HCT116 (cell line): ENCODE measurements around the gene CENPP. TPM values are rescaled to one million over a fixed set of nuclear protein-coding genes. Genes with fewer than 3 reads are reported as not detected.

Experiments
- ATAC-seq: fragments of 200-7000 bp; cut with Tn5 transposase; 2 replicates; pipeline ENCODE4 v1.9.1; 2020; ENCODE audit warnings: mild to moderate bottlenecking, moderate library complexity
- BruUV-seq: library from RNA; stranded (reverse); fragments of 400-500 nt; replicated peaks from 2 replicates; lab custom pipeline; 2021; lab: Mats Ljungman, UMichigan
- CTCF ChIA-PET: fragments of 300-600 bp; sonication (Branson Sonifier 250); formaldehyde crosslinking; loops from one replicate; lab custom pipeline; 2021; ENCODE audit warnings: antibody characterized with exemption; lab: Charles Lee
- POLR2A ChIA-PET: fragments of 300-600, 350-600 bp; sonication (Branson Sonifier 250); formaldehyde crosslinking; loops from one replicate; lab custom pipeline; 2021; ENCODE audit warnings: antibody characterized with exemption; lab: Charles Lee
- RAD21 ChIA-PET, 2 experiments: fragments of 300-600 bp; sonication (Branson Sonifier 250); formaldehyde crosslinking; loops; one replicate each; lab custom pipeline; 2023; ENCODE audit warnings: low total read pairs in 2 of 2; ENCODE audit not compliant: uncharacterized antibody in 2 of 2, unreplicated experiment in 2 of 2, low non-redundant PET in 1 of 2; lab: Charles Lee
- DNase-seq: peaks from one replicate; pipeline ENCODE4 v3.0.0-alpha.2; 2010; ENCODE audit warnings: low read depth, low spot score
- H2AFZ ChIP-seq: fragments of 200-600 bp; shearing (Covaris generic), sonication (generic); 2 replicates; pipeline ENCODE4 v1.6.1; 2017; ENCODE audit warnings: low read depth, mixed run types, mixed read lengths, antibody characterized with exemption, low read length; ENCODE audit not compliant: poor library complexity, severe bottlenecking
- H3K27ac ChIP-seq: 2 replicates; pipeline ENCODE4 v1.5.1; 2012; ENCODE audit warnings: low read depth, low read length
- H3K27me3 ChIP-seq: fragments of 200-600 bp; sonication (generic); 2 replicates; pipeline ENCODE4 v1.6.1; 2016; ENCODE audit warnings: mixed run types, low read length, mixed read lengths; ENCODE audit not compliant: insufficient read depth
- H3K36me3 ChIP-seq, 2 experiments: fragments of 200-500 bp in 1 of 2; fragments of 200-600 bp in 1 of 2; sonication (Bioruptor generic) in 1 of 2; sonication (generic) in 1 of 2; 2 replicates each; pipeline versions ENCODE4 v1.5.1 to v1.6.1; 2014 to 2016; ENCODE audit warnings: low read length in 2 of 2, inconsistent platforms in 1 of 2, mixed read lengths in 1 of 2, mixed run types in 1 of 2; ENCODE audit not compliant: insufficient read depth in 2 of 2, control insufficient read depth in 1 of 2
- H3K4me1 ChIP-seq, 2 experiments: fragments of 200-600 bp in 1 of 2; sonication (generic) in 1 of 2; 2 replicates each; pipeline versions ENCODE4 v1.5.1 to v1.6.1; 2012 to 2017; ENCODE audit warnings: low read length in 2 of 2, inconsistent platforms in 1 of 2, mild to moderate bottlenecking in 1 of 2, mixed read lengths in 1 of 2, mixed run types in 1 of 2, moderate library complexity in 1 of 2; ENCODE audit not compliant: insufficient read depth in 2 of 2, control insufficient read depth in 1 of 2
- H3K4me2 ChIP-seq: fragments of 200-600 bp; sonication (generic); 2 replicates; pipeline ENCODE4 v1.6.1; 2017; ENCODE audit warnings: mixed run types, low read length, mixed read lengths
- H3K4me3 ChIP-seq, 2 experiments: fragments of 200-600 bp in 1 of 2; sonication (generic) in 1 of 2; replicated peaks in 1 of 2; 2 replicates each; pipeline ENCODE4 v1.5.1; 2011 to 2016; ENCODE audit warnings: low read length in 2 of 2, control low read depth in 1 of 2, low read depth in 1 of 2, mild to moderate bottlenecking in 1 of 2, mixed read lengths in 1 of 2, mixed run types in 1 of 2
- H3K79me2 ChIP-seq: fragments of 200-600 bp; sonication (generic); 2 replicates; pipeline ENCODE4 v1.6.1; 2017; ENCODE audit warnings: mild to moderate bottlenecking, mixed run types, low read length, moderate library complexity, mixed read lengths; ENCODE audit not compliant: insufficient read depth
- H3K9ac ChIP-seq: fragments of 200-600 bp; sonication (generic); 2 replicates; pipeline ENCODE4 v1.6.1; 2016; ENCODE audit warnings: low read length, mixed read lengths
- H3K9me2 ChIP-seq: fragments of 200-600 bp; sonication (generic), shearing (Covaris generic); 2 replicates; pipeline ENCODE4 v1.6.1; 2017; ENCODE audit warnings: mixed run types, mild to moderate bottlenecking, moderate library complexity; ENCODE audit not compliant: insufficient read depth
- H3K9me3 ChIP-seq, 2 experiments: fragments of 200-500 bp in 1 of 2; fragments of 200-600 bp in 1 of 2; sonication (Bioruptor generic) in 1 of 2; sonication (generic) in 1 of 2; 2 replicates each; pipeline ENCODE4 v1.6.1; 2014 to 2017; ENCODE audit warnings: low read length in 2 of 2, mixed read lengths in 2 of 2, inconsistent platforms in 1 of 2, low read depth in 1 of 2, mild to moderate bottlenecking in 1 of 2, mixed run types in 1 of 2, moderate library complexity in 1 of 2; ENCODE audit not compliant: control insufficient read depth in 1 of 2, insufficient read depth in 1 of 2
- H4K20me1 ChIP-seq: fragments of 200-600 bp; sonication (generic), shearing (Covaris generic); 2 replicates; pipeline ENCODE4 v1.6.1; 2017; ENCODE audit warnings: mixed run types, mild to moderate bottlenecking, moderate library complexity; ENCODE audit not compliant: insufficient read depth
- CEBPB ChIP-seq: IDR thresholded peaks from 2 replicates; pipeline ENCODE4 v1.6.1; 2012; ENCODE audit warnings: low read depth
- ELF1 ChIP-seq: IDR thresholded peaks from 2 replicates; pipeline ENCODE4 v1.6.1; 2012; ENCODE audit warnings: low read depth, borderline replicate concordance
- EZH2 ChIP-seq: fragments of 200-600 bp; sonication (generic); IDR thresholded peaks from 2 replicates; pipeline ENCODE4 v1.6.1; 2017; ENCODE audit warnings: antibody characterized with exemption, mixed run types
- EZH2phosphoT487 ChIP-seq: fragments of 200-600 bp; IDR thresholded peaks from 2 replicates; pipeline ENCODE4 v1.6.1; 2018; ENCODE audit warnings: antibody characterized with exemption, borderline replicate concordance
- JUND ChIP-seq: IDR thresholded peaks from 2 replicates; pipeline ENCODE4 v1.6.1; 2012
- POLR2A ChIP-seq: IDR thresholded peaks from 2 replicates; pipeline ENCODE4 v1.7.0; 2011; ENCODE audit warnings: borderline replicate concordance; ENCODE audit not compliant: insufficient read depth, insufficient read length; ENCODE audit errors: extremely low read depth
- POLR2AphosphoS5 ChIP-seq: IDR thresholded peaks from 2 replicates; pipeline ENCODE4 v1.6.1; 2011; ENCODE audit warnings: mild to moderate bottlenecking, low read depth, low read length, moderate library complexity
- RAD21 ChIP-seq: IDR thresholded peaks from 2 replicates; pipeline ENCODE4 v1.6.1; 2012; ENCODE audit warnings: low read depth, mild to moderate bottlenecking
- SP1 ChIP-seq: IDR thresholded peaks from 2 replicates; pipeline ENCODE4 v1.6.1; 2012; ENCODE audit warnings: low read depth
- TCF7L2 ChIP-seq: IDR thresholded peaks from 2 replicates; pipeline ENCODE4 v1.7.0; 2011; ENCODE audit warnings: borderline replicate concordance, inconsistent platforms; ENCODE audit not compliant: insufficient read depth, insufficient read length; ENCODE audit errors: extremely low read depth
- YY1 ChIP-seq: IDR thresholded peaks from 2 replicates; pipeline ENCODE4 v1.6.1; 2011; ENCODE audit warnings: low read length, low read depth, moderate library complexity, mild to moderate bottlenecking; ENCODE audit not compliant: insufficient replicate concordance; ENCODE audit errors: extremely low read depth
- ZFX ChIP-seq: fragments of 450-650 bp; IDR thresholded peaks from 2 replicates; pipeline ENCODE4 v1.6.1; 2017
- intact Hi-C: fragments of 100-400 bp; cut with micrococcal nuclease; formaldehyde crosslinking; loops from 2 replicates; pipeline ENCODE4 v1.10.0; 2022
- total RNA-seq: library from RNA; stranded (reverse); gene quantifications from one replicate; pipeline ENCODE4 v1.2.1, GENCODE V29; 2021; ENCODE audit not compliant: unreplicated experiment
- TF ChIP-seq, protein P1 (sequence below): IDR thresholded peaks from 2 replicates; pipeline ENCODE4 v1.6.1; 2012; ENCODE audit warnings: low read depth
- TF ChIP-seq, protein P2 (sequence below): IDR thresholded peaks from 2 replicates; pipeline ENCODE4 v1.6.1; 2012
- TF ChIP-seq, protein P3 (sequence below), 3 experiments: fragments of 200-600 bp in 1 of 3; sonication (generic) in 1 of 3; IDR thresholded peaks in 2 of 3; conservative IDR thresholded peaks in 1 of 3; 2 replicates each; pipeline ENCODE4 v1.5.1; 2012 to 2017; ENCODE audit warnings: low read depth in 2 of 3, low read length in 2 of 3, antibody characterized with exemption in 1 of 3, borderline replicate concordance in 1 of 3, control low read depth in 1 of 3, mild to moderate bottlenecking in 1 of 3, mixed read lengths in 1 of 3, mixed run types in 1 of 3, moderate library complexity in 1 of 3; ENCODE audit not compliant: insufficient read depth in 1 of 3

The CENPP gene
- total RNA-seq, 1 experiment from 2014 or later, result 7.0 TPM

DNA sequence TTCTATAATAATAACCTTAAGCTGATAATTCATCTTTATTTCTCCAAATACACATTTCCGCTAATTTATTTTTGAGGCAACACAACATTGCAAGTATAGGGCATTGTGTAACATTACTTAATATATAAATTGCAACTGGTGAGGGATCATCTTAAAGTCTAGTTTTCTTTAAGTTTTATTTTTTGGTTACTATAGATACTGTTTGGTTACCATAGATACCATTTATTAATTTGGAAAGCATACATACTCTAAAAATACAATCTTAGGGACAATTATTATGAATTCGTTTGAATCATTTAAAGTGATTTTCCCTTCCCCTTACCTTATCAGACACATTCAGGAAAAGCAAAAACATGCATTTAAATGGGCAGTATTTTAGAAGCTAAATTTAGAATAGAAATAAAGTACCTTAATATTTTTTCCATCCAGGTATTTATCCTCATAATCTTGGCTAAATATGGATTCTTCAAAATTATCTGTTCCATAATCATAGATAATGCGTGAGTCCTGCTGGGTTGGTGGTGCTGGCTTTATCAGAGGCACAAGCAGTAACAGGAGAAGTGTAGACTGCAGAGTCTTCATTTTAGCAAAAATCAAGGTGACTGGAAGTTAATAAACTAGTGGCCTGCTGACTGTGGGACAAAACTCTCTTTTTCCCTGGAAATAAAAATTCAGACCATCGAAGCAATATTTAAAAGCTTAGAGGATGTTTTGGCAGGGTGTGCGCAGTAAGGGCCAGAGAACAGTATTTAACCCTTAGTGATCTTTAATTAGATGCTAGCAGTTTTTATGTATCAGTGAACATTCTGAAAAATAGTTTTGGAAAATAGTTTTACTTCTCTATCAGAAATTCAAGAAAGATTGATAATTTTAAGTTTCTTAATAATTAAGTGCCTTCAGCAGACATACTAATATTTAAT is 77.3 kb downstream of the CENPP start:
- DNase-seq, result no peak
- H3K4me1 ChIP-seq, result no peaks in the 10 kb centered on the region
- H2AFZ ChIP-seq, result no peak overlapping the region
- CTCF ChIA-PET, result no interaction called here
- H3K9me3 ChIP-seq, result no peaks in the 10 kb centered on the region
- H3K9me2 ChIP-seq, result no peaks in the 10 kb centered on the region
- no peak overlapping the region for H3K9ac ChIP-seq
- no TSS peak for BruUV-seq
- H3K27ac ChIP-seq, result no peak overlapping the region
- TF ChIP-seq CEBPB (no peak), EZH2 (no peak), EZH2phosphoT487 (no peak), RAD21 (no peak), ZFX (no peak), SP1 (no peak), JUND (no peak), ELF1 (no peak), POLR2AphosphoS5 (no peak), TCF7L2 (no peak), YY1 (no peak), POLR2A (no peak)
- TF ChIP-seq, protein P1, sequence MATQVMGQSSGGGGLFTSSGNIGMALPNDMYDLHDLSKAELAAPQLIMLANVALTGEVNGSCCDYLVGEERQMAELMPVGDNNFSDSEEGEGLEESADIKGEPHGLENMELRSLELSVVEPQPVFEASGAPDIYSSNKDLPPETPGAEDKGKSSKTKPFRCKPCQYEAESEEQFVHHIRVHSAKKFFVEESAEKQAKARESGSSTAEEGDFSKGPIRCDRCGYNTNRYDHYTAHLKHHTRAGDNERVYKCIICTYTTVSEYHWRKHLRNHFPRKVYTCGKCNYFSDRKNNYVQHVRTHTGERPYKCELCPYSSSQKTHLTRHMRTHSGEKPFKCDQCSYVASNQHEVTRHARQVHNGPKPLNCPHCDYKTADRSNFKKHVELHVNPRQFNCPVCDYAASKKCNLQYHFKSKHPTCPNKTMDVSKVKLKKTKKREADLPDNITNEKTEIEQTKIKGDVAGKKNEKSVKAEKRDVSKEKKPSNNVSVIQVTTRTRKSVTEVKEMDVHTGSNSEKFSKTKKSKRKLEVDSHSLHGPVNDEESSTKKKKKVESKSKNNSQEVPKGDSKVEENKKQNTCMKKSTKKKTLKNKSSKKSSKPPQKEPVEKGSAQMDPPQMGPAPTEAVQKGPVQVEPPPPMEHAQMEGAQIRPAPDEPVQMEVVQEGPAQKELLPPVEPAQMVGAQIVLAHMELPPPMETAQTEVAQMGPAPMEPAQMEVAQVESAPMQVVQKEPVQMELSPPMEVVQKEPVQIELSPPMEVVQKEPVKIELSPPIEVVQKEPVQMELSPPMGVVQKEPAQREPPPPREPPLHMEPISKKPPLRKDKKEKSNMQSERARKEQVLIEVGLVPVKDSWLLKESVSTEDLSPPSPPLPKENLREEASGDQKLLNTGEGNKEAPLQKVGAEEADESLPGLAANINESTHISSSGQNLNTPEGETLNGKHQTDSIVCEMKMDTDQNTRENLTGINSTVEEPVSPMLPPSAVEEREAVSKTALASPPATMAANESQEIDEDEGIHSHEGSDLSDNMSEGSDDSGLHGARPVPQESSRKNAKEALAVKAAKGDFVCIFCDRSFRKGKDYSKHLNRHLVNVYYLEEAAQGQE, result no peak
- TF ChIP-seq, protein P2, sequence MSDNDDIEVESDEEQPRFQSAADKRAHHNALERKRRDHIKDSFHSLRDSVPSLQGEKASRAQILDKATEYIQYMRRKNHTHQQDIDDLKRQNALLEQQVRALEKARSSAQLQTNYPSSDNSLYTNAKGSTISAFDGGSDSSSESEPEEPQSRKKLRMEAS, result no peak
- TF ChIP-seq, protein P3, sequence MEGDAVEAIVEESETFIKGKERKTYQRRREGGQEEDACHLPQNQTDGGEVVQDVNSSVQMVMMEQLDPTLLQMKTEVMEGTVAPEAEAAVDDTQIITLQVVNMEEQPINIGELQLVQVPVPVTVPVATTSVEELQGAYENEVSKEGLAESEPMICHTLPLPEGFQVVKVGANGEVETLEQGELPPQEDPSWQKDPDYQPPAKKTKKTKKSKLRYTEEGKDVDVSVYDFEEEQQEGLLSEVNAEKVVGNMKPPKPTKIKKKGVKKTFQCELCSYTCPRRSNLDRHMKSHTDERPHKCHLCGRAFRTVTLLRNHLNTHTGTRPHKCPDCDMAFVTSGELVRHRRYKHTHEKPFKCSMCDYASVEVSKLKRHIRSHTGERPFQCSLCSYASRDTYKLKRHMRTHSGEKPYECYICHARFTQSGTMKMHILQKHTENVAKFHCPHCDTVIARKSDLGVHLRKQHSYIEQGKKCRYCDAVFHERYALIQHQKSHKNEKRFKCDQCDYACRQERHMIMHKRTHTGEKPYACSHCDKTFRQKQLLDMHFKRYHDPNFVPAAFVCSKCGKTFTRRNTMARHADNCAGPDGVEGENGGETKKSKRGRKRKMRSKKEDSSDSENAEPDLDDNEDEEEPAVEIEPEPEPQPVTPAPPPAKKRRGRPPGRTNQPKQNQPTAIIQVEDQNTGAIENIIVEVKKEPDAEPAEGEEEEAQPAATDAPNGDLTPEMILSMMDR (IDR thresholded peaks at IDR 0.05 in 2 of 3, conservative IDR thresholded peaks at IDR 0.05 in 1 of 3; ENCODE audit: borderline replicate concordance in 1 of 3, insufficient read depth in 1 of 3, low read depth in 2 of 3, low read length in 2 of 3), result no peak
- TF ChIP-seq, all 23 proteins: peak for 0
- ChIA-PET RAD21 (no interaction called here), POLR2A (no interaction called here)
- no peaks in the 10 kb centered on the region for H4K20me1 ChIP-seq
- no peak for ATAC-seq
- H3K4me3 ChIP-seq, result no peak overlapping the region
- H3K36me3 ChIP-seq, result no peaks in the 10 kb centered on the region
- no peaks in the 10 kb centered on the region for H3K79me2 ChIP-seq
- H3K4me2 ChIP-seq, result no peak overlapping the region
- intact Hi-C loops, result no loop called here
- H3K27me3 ChIP-seq, result no peaks in the 10 kb centered on the region
